Fibroblast of lung (primary cell): ENCODE data around the gene ADAD2. TPM values are rescaled to one million over a fixed set of nuclear protein-coding genes. Genes with fewer than 3 reads are reported as not detected.
A peak's percentile ranks its signal among the peaks of the same experiment; 100 is the strongest.

Experiments used
- DNase-seq, 2 donors: peaks; one replicate each; pipeline versions ENCODE4 v3.0.0 to v3.0.0-alpha.2; 2010; ENCODE audit warnings: low read depth in 2 of 2
- H2AFZ ChIP-seq: 2 replicates; pipeline ENCODE4 v1.5.1; 2012; ENCODE audit warnings: low read length, control low read depth, inconsistent platforms
- H3K27ac ChIP-seq: 2 replicates; pipeline ENCODE4 v1.5.1; 2011; ENCODE audit warnings: low read length, control low read depth; ENCODE audit not compliant: insufficient read depth
- H3K27me3 ChIP-seq: 2 replicates; pipeline ENCODE4 v1.5.1; 2011; ENCODE audit warnings: mild to moderate bottlenecking, low read length; ENCODE audit not compliant: control insufficient read depth, insufficient read depth
- H3K36me3 ChIP-seq: 2 replicates; pipeline ENCODE4 v1.5.1; 2011; ENCODE audit warnings: low read length; ENCODE audit not compliant: control insufficient read depth, insufficient read depth
- H3K4me1 ChIP-seq: 2 replicates; pipeline ENCODE4 v1.5.1; 2011; ENCODE audit warnings: low read length; ENCODE audit not compliant: control insufficient read depth, insufficient read depth; ENCODE audit errors: extremely low read depth
- H3K4me2 ChIP-seq: 2 replicates; pipeline ENCODE4 v1.5.1; 2011; ENCODE audit warnings: low read length, control low read depth; ENCODE audit not compliant: insufficient read depth; ENCODE audit errors: extremely low read depth
- H3K4me3 ChIP-seq, 4 experiments: fragments of 200-600 bp in 1 of 4; sonication (generic) in 1 of 4; replicated peaks in 1 of 4; 2 replicates each; pipeline ENCODE4 v1.5.1; 2011 to 2016; ENCODE audit warnings: low read length in 4 of 4, low read depth in 3 of 4, mild to moderate bottlenecking in 3 of 4, control low read depth in 2 of 4, inconsistent platforms in 1 of 4, mixed read lengths in 1 of 4; ENCODE audit not compliant: insufficient read depth in 1 of 4; ENCODE audit errors: control extremely low read depth in 1 of 4
- H3K79me2 ChIP-seq: 2 replicates; pipeline ENCODE4 v1.5.1; 2012; ENCODE audit warnings: mild to moderate bottlenecking, low read length, inconsistent platforms; ENCODE audit not compliant: control insufficient read depth, insufficient read depth
- H3K9ac ChIP-seq: 2 replicates; pipeline ENCODE4 v1.5.1; 2011; ENCODE audit warnings: mild to moderate bottlenecking, low read length, control low read depth; ENCODE audit not compliant: insufficient read depth
- H3K9me3 ChIP-seq: 2 replicates; pipeline ENCODE4 v1.5.1; 2012; ENCODE audit warnings: low read depth, low read length; ENCODE audit not compliant: control insufficient read depth, insufficient read depth
- H4K20me1 ChIP-seq: 2 replicates; pipeline ENCODE4 v1.5.1; 2011; ENCODE audit warnings: low read length; ENCODE audit not compliant: control insufficient read depth, insufficient read depth; ENCODE audit errors: extremely low read depth
- CTCF ChIP-seq, 2 donors: IDR thresholded peaks in 1 of 2; conservative IDR thresholded peaks in 1 of 2; 1 replicate in 1 of 2; 2 replicates in 1 of 2; pipeline ENCODE4 v1.5.1; 2011 to 2012; ENCODE audit warnings: low read length in 2 of 2, control low read depth in 1 of 2, inconsistent platforms in 1 of 2, low read depth in 1 of 2, mild to moderate bottlenecking in 1 of 2
- EZH2 ChIP-seq: IDR thresholded peaks from 2 replicates; pipeline ENCODE4 v1.5.1; 2012; ENCODE audit warnings: low read length, control low read depth, mild to moderate bottlenecking; ENCODE audit errors: missing control alignments
- polyA plus RNA-seq, 2 donors: library from polyadenylated mRNA; depleted of rRNA in 1 of 2; stranded (reverse) in 1 of 2; unstranded in 1 of 2; fragments of >200 nt; gene quantifications; 2 replicates each; pipeline ENCODE4 v1.2.1, GENCODE V29; 2011 to 2012; ENCODE audit warnings: missing spikeins in 1 of 2
- total RNA-seq: library from RNA; depleted of rRNA; stranded (reverse); fragments of >200 nt; gene quantifications from 2 replicates; pipeline ENCODE4 v1.2.1, GENCODE V29; 2014

Gene ADAD2
- total and polyA plus RNA-seq, 2 donors (not counting 1 experiment from before 2014, with no cell fraction given): not detected

- Histone ChIP-seq H4K20me1 (no peaks in the 10 kb centered on the region), H2AFZ (no peak overlapping the region), H3K4me1 (no peaks in the 10 kb centered on the region), H3K27me3 (peaks cover 19% of the 10 kb centered on the region), H3K4me2 (no peak overlapping the region), H3K36me3 (no peaks in the 10 kb centered on the region), H3K79me2 (no peaks in the 10 kb centered on the region), H3K9me3 (no peaks in the 10 kb centered on the region), H3K27ac (no peak overlapping the region), H3K9ac (no peak overlapping the region), H3K4me3 (no peak overlapping the region)
- TF ChIP-seq EZH2 (no peak), CTCF (conservative IDR thresholded peaks at IDR 0.05 in 1 of 2, IDR thresholded peaks at IDR 0.05 in 1 of 2; ENCODE audit: low read depth in 1 of 2, low read length in 2 of 2) (no peak)
- DNase-seq: no peak
Observed at GRCh38 chr16:84237994-84238750, 47.2 kb downstream of the ADAD2 start.

- Histone ChIP-seq H2AFZ (no peak overlapping the region), H3K27ac (no peak overlapping the region), H3K79me2 (no peaks in the 10 kb centered on the region), H3K27me3 (peaks cover 22% of the 10 kb centered on the region), H4K20me1 (no peaks in the 10 kb centered on the region), H3K4me3 (no peak overlapping the region), H3K4me1 (no peaks in the 10 kb centered on the region), H3K9me3 (no peaks in the 10 kb centered on the region), H3K4me2 (no peak overlapping the region), H3K36me3 (no peaks in the 10 kb centered on the region), H3K9ac (no peak overlapping the region)
- TF ChIP-seq EZH2: no peak
- no peak for TF ChIP-seq CTCF (conservative IDR thresholded peaks at IDR 0.05 in 1 of 2, IDR thresholded peaks at IDR 0.05 in 1 of 2; ENCODE audit: low read depth in 1 of 2, low read length in 2 of 2)
- peak in 1 of 2 donors; percentile 22 for DNase-seq
Observed at GRCh38 chr16:84239141-84239769, 48.3 kb downstream of the ADAD2 start.

GRCh38 chr16:84239909-84240308, 49.0 kb downstream of the ADAD2 start, which contains the start of gene KCNG4:
KCNG4 (minus strand) TSS chr16:84240012; CDS start chr16:84237485, 2,527 bp downstream.
- H3K36me3 ChIP-seq: no peaks in the 10 kb centered on the region
- no peak within 1 kb of the TSS for H3K4me2 ChIP-seq

More at GRCh38 chr16:84239909-84240308, 49.0 kb downstream of the ADAD2 start, which contains the start of gene KCNG4:
- Histone ChIP-seq H3K9me3 (no peaks in the 10 kb centered on the region), H3K4me3 (no peak within 1 kb of the TSS), H3K4me1 (no peaks in the 10 kb centered on the region), H3K9ac (no peak within 1 kb of the TSS), H4K20me1 (no peaks in the 10 kb centered on the region), H2AFZ (no peak within 1 kb of the TSS), H3K27ac (no peak within 1 kb of the TSS), H3K27me3 (peaks cover 22% of the 10 kb centered on the region), H3K79me2 (no peaks in the 10 kb centered on the region)
- DNase-seq: no peak
- TF ChIP-seq EZH2: peak; percentile 10
- TF ChIP-seq CTCF (conservative IDR thresholded peaks at IDR 0.05 in 1 of 2, IDR thresholded peaks at IDR 0.05 in 1 of 2; ENCODE audit: low read depth in 1 of 2, low read length in 2 of 2): no peak
